ENCODE results near the gene ASTN2.

Gene ASTN2

DNA sequence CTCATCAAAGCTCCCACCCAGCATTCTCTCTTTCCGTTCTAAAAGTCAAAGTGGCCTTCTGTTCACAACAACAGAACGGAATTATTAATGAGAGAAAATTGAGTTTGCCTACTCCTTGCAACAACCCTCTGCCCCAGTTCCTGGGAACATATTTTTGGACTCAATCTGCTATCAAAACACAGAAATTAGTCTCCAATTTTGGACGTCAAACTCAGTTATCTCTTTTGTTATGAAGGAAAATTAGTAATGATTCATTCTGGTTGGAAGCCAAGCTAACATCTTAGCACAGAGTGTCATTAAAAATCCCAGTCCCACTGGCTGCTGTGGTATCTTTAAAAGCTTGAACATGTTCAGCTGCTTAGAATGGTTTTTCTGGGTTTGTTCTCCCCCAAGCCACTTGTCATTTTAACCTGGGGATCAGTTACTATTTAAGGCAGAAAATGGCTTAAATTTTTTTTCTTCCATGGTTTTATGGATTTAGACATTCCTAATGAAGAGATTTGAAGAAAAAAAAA lies 384.5 kb downstream of the ASTN2 start:
- no peaks in the 10 kb centered on the region for H3K9me3 ChIP-seq (ENCODE audit: severe bottlenecking)
- H3K27me3 ChIP-seq (ENCODE audit: insufficient read depth, low read depth, severe bottlenecking) = no peaks in the 10 kb centered on the region
- no peak overlapping the region for H3K4me3 ChIP-seq (ENCODE audit: low read depth, low read length)
- TF ChIP-seq, protein P1, sequence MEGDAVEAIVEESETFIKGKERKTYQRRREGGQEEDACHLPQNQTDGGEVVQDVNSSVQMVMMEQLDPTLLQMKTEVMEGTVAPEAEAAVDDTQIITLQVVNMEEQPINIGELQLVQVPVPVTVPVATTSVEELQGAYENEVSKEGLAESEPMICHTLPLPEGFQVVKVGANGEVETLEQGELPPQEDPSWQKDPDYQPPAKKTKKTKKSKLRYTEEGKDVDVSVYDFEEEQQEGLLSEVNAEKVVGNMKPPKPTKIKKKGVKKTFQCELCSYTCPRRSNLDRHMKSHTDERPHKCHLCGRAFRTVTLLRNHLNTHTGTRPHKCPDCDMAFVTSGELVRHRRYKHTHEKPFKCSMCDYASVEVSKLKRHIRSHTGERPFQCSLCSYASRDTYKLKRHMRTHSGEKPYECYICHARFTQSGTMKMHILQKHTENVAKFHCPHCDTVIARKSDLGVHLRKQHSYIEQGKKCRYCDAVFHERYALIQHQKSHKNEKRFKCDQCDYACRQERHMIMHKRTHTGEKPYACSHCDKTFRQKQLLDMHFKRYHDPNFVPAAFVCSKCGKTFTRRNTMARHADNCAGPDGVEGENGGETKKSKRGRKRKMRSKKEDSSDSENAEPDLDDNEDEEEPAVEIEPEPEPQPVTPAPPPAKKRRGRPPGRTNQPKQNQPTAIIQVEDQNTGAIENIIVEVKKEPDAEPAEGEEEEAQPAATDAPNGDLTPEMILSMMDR (IDR thresholded peaks at IDR 0.05; ENCODE audit: low read depth, low read length) = no peak
- no peak for DNase-seq
- no peak overlapping the region for H3K27ac ChIP-seq
- H3K36me3 ChIP-seq = peaks cover 19% of the 10 kb centered on the region

DNA sequence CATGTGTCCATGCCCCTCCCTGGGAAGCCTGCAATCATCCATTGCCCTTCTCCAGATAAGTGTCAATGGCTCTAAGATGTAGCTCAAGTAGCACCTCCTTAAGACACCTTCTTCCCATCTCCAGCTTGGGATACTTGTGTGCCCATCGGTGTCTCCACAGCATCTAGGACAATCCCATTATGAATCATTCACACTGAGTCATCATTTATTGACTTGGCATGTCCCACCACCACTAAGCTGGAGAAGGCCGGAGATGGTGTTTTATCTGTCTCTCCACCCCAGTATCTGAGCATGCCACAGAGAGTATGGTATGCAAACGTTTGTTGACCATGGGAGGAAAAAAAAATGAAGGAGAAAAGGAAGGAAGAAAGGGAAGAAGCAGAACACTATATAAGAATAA lies 385.5 kb downstream of the ASTN2 start:
- H3K9me3 ChIP-seq (ENCODE audit: severe bottlenecking) = no peaks in the 10 kb centered on the region
- H3K36me3 ChIP-seq = peaks cover 19% of the 10 kb centered on the region
- no peak for DNase-seq
- TF ChIP-seq, protein P1 (IDR thresholded peaks at IDR 0.05; ENCODE audit: low read depth, low read length) = no peak
- no peak overlapping the region for H3K4me3 ChIP-seq (ENCODE audit: low read depth, low read length)
- no peaks in the 10 kb centered on the region for H3K27me3 ChIP-seq (ENCODE audit: insufficient read depth, low read depth, severe bottlenecking)
- H3K27ac ChIP-seq = no peak overlapping the region

DNA sequence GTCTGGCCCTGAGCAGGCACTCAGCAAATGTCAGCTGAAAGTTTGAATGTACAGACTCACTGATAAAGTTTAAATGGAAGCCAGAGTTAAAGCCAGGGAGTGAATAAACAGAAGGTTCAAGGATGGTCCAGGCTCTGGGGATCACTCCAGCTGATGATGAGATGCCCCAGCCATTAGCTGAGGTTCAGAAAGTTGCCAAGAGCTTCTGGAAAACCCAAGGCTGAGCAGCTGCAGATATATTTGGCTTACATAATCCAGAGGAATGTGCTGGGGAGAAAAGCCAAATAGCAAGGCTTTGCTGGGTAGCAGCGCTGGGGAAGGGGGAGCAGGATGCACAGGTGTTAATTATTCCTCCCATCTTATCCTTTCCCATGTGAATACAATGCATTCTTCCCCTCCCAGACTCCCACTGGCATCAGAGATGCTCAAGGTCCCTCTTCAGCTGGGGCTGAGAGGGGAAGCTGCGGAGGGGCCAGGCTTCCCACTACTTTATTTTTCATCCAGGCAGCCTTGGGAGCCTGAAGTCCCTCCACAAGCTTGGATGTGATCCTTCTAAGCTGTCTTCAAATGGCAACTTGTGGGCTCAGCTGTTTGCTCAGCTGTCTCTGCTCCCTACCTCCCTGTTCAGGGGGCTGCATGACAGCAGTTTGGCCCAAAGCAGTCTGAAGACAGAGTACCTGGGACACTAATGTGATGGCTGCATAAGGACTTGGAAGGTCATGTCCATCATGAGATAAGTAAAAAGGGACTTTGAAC lies 386.6 kb downstream of the ASTN2 start:
- Histone ChIP-seq H3K27ac (no peak overlapping the region), H3K4me3 (ENCODE audit: low read depth, low read length) (no peak overlapping the region), H3K27me3 (ENCODE audit: insufficient read depth, low read depth, severe bottlenecking) (no peaks in the 10 kb centered on the region), H3K9me3 (ENCODE audit: severe bottlenecking) (no peaks in the 10 kb centered on the region), H3K36me3 (peaks cover 13% of the 10 kb centered on the region)
- TF ChIP-seq, protein P1 (IDR thresholded peaks at IDR 0.05; ENCODE audit: low read depth, low read length) = no peak
- DNase-seq = no peak

DNA sequence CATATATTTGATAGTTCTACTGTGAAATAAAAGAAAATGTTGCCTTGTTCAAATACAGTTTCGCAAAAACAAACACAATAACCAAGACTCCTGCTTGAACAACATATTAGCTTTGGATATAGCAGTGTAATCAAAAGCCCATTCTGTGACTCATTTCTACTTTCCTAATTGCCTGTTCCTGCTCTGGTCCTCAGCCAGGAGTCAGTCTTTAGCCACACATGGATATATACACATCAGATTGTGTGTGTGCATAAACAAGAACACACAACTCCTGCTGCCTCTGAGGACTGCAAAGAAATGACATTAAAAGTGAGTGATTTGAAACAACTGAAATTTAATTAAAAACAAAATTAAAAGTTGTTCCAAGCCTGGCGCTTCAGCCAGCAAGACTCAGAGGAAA lies 393.0 kb downstream of the ASTN2 start:
- DNase-seq = no peak
- TF ChIP-seq, protein P1 (IDR thresholded peaks at IDR 0.05; ENCODE audit: low read depth, low read length) = no peak
- Histone ChIP-seq H3K9me3 (ENCODE audit: severe bottlenecking) (no peaks in the 10 kb centered on the region), H3K27ac (no peak overlapping the region), H3K4me3 (ENCODE audit: low read depth, low read length) (no peak overlapping the region), H3K36me3 (no peaks in the 10 kb centered on the region; the same call in none of the 2 replicates), H3K27me3 (ENCODE audit: insufficient read depth, low read depth, severe bottlenecking) (no peaks in the 10 kb centered on the region)

DNA sequence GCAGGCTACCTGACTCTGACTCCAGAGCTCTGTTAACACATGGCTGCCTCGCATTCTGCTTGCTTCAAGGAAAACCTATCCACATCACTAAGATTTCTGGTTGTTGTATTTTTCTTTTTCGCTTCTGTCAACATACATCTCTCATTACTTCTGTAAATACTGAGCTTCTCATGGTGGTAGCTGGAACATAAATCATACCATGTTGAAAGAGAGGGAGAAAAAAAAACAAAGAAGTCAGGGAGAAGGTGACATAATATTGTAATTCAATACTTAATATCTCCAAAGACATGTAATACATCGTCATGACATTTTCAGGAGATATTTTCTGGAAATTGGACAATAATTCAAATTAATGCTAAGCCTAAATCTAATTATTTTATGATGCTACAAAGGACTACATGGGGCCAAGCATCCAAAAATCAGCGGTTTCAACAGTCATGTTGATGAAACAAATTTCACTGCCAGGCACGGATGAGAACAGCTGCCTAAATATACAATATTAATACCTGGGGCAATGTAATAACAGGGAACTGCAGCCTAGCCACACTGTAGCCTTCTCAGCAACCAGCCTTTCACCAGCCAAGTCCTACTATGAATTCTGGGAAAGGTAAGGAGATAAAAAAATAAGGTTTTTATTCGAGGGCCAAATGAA lies 395.8 kb downstream of the ASTN2 start:
- Histone ChIP-seq H3K27ac (no peak overlapping the region), H3K36me3 (no peaks in the 10 kb centered on the region; the same call in none of the 2 replicates), H3K4me3 (ENCODE audit: low read depth, low read length) (no peak overlapping the region), H3K27me3 (ENCODE audit: insufficient read depth, low read depth, severe bottlenecking) (no peaks in the 10 kb centered on the region), H3K9me3 (ENCODE audit: severe bottlenecking) (no peaks in the 10 kb centered on the region)
- TF ChIP-seq, protein P1 (IDR thresholded peaks at IDR 0.05; ENCODE audit: low read depth, low read length) = no peak
- no peak for DNase-seq
